ENCODE data around the gene TNRC18. TPM values are rescaled to one million over a fixed set of nuclear protein-coding genes. Genes with fewer than 3 reads are reported as not detected.

The TNRC18 gene
- total and polyA plus RNA-seq, 4 donors, result 2.3 to 37.1 (median 20.4) TPM

GRCh38 chr7:5404421-5404826, 19.2 kb downstream of the TNRC18 start:
- Histone ChIP-seq H3K9me3 (ENCODE audit: control insufficient read depth in 4 of 4, low read length in 3 of 4) (no peaks in the 10 kb centered on the region), H3K27me3 (ENCODE audit: control insufficient read depth in 4 of 4, insufficient read depth in 4 of 4, low read length in 3 of 4) (no peaks in the 10 kb centered on the region), H3K27ac (ENCODE audit: low read depth in 1 of 2, low read length in 2 of 2) (no peak overlapping the region), H3K4me3 (ENCODE audit: low read depth in 1 of 3, low read length in 3 of 3) (no peak overlapping the region), H3K4me1 (ENCODE audit: control insufficient read depth in 4 of 4, insufficient read depth in 4 of 4, low read length in 3 of 4) (peaks cover 0 to 9% (median 2%) of the 10 kb centered on the region in 4 donors), H3K36me3 (ENCODE audit: control insufficient read depth in 4 of 4, insufficient read depth in 3 of 4, low read depth in 1 of 4, low read length in 3 of 4) (peaks cover 0 to 4% (median 3%) of the 10 kb centered on the region in 4 donors), H3K9ac (ENCODE audit: low read depth in 1 of 2, low read length in 2 of 2) (no peak overlapping the region)
- 85% methylated on average over 8 of the region's 8 CpGs for WGBS
- no peak for DNase-seq (ENCODE audit: low spot score)
- TF ChIP-seq, protein P1, sequence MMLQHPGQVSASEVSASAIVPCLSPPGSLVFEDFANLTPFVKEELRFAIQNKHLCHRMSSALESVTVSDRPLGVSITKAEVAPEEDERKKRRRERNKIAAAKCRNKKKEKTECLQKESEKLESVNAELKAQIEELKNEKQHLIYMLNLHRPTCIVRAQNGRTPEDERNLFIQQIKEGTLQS (IDR thresholded peaks at IDR 0.05), result no peak
- TF ChIP-seq HNF4A (conservative IDR thresholded peaks at IDR 0.05) (no peak), GABPA (IDR thresholded peaks at IDR 0.05 in 1 of 2, conservative IDR thresholded peaks at IDR 0.05 in 1 of 2) (no peak), RXRA (IDR thresholded peaks at IDR 0.05) (no peak), FOXA1 (IDR thresholded peaks at IDR 0.05) (no peak), TAF1 (conservative IDR thresholded peaks at IDR 0.05) (no peak), RAD21 (IDR thresholded peaks at IDR 0.05) (no peak)
- TF ChIP-seq, protein P2, sequence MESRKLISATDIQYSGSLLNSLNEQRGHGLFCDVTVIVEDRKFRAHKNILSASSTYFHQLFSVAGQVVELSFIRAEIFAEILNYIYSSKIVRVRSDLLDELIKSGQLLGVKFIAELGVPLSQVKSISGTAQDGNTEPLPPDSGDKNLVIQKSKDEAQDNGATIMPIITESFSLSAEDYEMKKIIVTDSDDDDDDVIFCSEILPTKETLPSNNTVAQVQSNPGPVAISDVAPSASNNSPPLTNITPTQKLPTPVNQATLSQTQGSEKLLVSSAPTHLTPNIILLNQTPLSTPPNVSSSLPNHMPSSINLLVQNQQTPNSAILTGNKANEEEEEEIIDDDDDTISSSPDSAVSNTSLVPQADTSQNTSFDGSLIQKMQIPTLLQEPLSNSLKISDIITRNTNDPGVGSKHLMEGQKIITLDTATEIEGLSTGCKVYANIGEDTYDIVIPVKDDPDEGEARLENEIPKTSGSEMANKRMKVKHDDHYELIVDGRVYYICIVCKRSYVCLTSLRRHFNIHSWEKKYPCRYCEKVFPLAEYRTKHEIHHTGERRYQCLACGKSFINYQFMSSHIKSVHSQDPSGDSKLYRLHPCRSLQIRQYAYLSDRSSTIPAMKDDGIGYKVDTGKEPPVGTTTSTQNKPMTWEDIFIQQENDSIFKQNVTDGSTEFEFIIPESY (IDR thresholded peaks at IDR 0.05), result no peak

DNA sequence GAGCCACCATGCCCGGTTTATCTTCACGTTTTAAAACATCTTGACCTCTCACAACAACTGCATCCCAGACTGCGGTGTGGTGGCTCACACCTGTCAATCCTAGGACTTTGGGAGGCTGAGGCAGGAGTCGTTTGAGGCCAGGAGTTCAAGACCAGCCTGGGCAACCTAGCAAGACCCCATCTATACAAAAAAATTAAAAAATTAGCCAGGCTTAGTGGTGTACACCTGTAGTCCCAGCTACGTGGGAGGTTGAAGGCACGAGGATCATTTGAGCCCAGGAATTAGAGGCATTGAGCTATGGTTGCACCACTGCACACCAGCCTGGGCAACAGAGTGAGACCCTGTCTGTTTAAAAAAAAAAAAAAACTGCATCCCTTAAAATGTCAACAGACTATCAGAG, 20.2 kb downstream of the TNRC18 start:
- DNase-seq (ENCODE audit: low spot score), result no peak

More for the DNA sequence above, 20.2 kb downstream of the TNRC18 start:
- peaks cover 0 to 6% (median 2%) of the 10 kb centered on the region in 4 donors for H3K4me1 ChIP-seq (ENCODE audit: control insufficient read depth in 4 of 4, insufficient read depth in 4 of 4, low read length in 3 of 4)
- no peak overlapping the region for H3K27ac ChIP-seq (ENCODE audit: low read depth in 1 of 2, low read length in 2 of 2)
- WGBS, result 96% methylated on average over 6 of the region's 6 CpGs
- H3K9me3 ChIP-seq (ENCODE audit: control insufficient read depth in 4 of 4, low read length in 3 of 4), result no peaks in the 10 kb centered on the region
- no peak for TF ChIP-seq SP1 (IDR thresholded peaks at IDR 0.05)
- TF ChIP-seq RXRA (IDR thresholded peaks at IDR 0.05), result no peak
- no peak for TF ChIP-seq REST (IDR thresholded peaks at IDR 0.05)
- no peak for TF ChIP-seq JUND (IDR thresholded peaks at IDR 0.05)
- TF ChIP-seq GABPA (IDR thresholded peaks at IDR 0.05 in 1 of 2, conservative IDR thresholded peaks at IDR 0.05 in 1 of 2), result no peak
- TF ChIP-seq MAX (IDR thresholded peaks at IDR 0.05), result no peak
- no peak for TF ChIP-seq CTCF (IDR thresholded peaks at IDR 0.05; ENCODE audit: low read depth, low read length, missing input control)
- H3K36me3 ChIP-seq (ENCODE audit: control insufficient read depth in 4 of 4, insufficient read depth in 3 of 4, low read depth in 1 of 4, low read length in 3 of 4), result peaks cover 0 to 4% (median 3%) of the 10 kb centered on the region in 4 donors
- H3K9ac ChIP-seq (ENCODE audit: low read depth in 1 of 2, low read length in 2 of 2), result no peak overlapping the region
- H3K4me3 ChIP-seq (ENCODE audit: low read depth in 1 of 3, low read length in 3 of 3), result no peak overlapping the region
- H3K27me3 ChIP-seq (ENCODE audit: control insufficient read depth in 4 of 4, insufficient read depth in 4 of 4, low read length in 3 of 4), result no peaks in the 10 kb centered on the region

All from liver (tissue), 9 donors.